MV-4-11 (cell line): ENCODE data around the gene MOB1A.
"Not testable (repeated sequence)": the region's sequence is repeated elsewhere in the genome, so short reads cannot be mapped to it uniquely, and the experiment has no call there.

Experiments
- DNase-seq: peaks from one replicate; lab custom pipeline; 2025; lab: John Stamatoyannopoulos, UW

MOB1A gene

DNA sequence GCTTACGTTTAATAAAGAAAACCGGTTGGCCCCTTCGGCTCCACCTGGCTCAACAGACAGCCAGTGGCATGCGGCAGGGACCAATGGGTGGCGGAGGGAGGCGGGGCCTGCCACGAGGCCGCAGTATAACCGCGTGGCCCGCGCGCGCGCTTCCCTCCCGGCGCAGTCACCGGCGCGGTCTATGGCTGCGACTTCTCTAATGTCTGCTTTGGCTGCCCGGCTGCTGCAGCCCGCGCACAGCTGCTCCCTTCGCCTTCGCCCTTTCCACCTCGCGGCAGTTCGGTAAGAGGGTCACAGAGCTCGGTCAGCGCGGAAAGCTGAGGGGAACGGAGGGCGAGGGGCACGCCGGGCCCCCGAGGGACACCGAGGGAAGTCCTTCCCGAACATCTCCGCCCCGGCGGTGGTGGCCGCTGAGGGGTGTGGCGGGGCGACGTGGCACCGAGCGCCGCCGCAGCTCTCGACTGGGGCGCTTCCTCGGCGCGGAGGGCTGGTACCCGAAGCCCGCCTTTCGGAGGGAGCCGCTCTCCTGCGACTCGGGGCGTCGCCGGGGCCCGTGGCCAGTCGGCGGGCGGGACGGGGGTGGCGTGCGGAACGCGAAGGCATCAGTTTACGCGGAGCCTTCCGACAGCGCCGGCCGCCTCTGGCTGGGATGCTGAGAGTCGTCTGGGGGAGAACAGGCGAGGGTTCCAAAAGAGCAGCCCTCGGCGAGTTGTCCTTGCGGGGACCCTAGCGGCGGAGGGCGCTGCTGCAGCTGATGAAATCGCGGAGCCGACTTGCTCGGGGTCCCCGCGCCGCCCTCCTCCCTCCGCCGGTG, 20.0 kb upstream of the MOB1A start, which contains the start of gene MTHFD2:
TSS of gene MTHFD2 (plus strand) at position 155 of the 814 bp plus-strand sequence. CDS start at position 182, 27 bp downstream.
- DNase-seq: peak; percentile 97

DNA sequence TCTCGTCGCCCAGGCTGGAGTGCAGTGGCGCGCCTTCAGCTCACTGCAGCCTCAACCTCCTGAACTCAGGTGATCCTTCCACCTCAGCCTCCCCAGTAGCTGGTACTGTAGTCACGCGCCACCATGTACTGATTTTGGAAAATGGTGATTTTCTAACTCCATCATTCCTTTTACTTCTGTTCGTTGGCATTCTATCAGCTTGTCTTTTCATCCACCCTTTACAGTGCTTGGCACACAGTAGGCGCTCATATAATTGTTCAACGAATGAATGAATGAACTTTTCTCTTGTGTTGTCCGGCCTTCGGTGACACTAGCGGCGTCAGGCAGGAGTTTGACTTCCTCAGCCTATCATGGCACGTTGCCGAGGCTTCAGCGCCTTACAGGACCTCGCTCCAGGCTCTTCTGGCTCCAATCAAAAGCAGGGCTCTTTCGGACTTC, 19.4 kb upstream of the MOB1A start:
- no peak for DNase-seq

DNA sequence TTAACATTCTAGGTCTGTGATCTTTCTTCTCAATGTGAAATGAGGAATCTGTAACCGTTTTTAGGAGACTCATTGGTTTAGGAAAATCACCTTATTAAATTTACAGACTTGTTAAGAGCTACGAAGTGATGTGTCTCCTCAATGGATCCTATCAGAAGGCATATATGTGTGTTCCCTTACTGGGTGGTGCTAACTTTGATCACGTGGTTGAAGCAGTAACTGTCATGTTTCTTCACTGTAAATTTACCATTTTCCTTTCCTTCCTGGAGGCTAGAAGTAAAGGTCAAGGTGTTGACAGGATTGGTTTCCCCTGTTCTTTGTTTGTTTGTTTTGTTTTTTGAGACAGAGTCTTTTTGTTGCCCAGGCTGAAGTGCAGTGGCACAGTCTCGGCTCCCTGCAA, 18.4 kb upstream of the MOB1A start:
- DNase-seq: no peak

DNA sequence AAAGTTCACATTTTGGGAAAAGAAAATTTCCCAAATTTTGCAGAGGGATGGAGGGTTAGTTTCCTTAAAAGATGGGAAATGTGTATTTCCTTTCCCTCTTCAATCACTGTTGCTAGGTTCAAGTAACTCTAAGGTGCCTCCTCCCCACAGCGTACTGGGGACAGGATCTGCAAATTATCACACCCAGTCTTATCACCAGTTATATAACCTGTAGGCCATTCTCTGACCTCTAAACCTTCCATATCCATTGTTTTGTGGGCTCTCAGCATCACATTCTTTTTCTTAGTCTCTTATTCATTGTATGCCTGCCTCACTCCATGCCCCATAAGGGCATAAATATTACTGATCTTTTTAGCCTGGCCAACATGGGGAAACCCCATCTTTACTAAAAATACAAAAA, 16.1 kb upstream of the MOB1A start:
- no peak for DNase-seq

DNA sequence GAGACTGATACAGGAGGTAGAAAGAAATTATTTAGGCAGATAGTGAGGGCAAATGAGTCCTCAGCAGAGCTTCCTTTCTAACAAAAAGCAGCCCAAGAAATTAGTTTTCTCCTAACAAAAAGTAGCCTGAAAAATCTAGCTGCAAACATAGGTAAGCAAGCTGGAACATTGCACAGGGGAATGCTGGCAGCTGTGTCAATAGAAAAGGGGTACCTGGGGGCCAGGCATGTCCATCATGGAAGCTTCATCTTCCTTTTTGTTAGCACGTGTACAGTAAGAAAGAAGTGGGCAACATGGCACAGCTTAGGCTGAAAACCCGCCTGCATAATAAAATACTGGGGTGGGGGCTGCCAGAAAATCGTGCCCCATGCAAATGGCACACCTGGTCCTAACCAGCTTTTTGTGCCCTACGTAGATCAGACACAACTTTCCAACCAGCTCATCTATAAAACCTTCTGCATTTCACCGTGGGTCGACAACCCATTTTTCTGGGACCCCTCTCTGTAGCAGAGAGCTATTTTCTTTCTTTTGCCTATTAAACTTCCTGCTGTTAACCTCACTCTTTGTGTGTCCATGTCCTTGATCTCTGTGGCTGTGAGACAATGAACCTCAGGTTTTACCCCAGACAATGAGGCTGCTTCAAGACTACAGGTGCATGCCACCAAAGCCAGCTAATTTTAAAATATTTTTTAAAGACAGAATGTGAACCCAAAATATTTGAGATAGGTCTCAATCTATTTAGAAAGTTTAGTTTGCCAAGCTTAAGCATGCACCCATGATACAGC, 13.1 kb upstream of the MOB1A start:
- DNase-seq: no peak

DNA sequence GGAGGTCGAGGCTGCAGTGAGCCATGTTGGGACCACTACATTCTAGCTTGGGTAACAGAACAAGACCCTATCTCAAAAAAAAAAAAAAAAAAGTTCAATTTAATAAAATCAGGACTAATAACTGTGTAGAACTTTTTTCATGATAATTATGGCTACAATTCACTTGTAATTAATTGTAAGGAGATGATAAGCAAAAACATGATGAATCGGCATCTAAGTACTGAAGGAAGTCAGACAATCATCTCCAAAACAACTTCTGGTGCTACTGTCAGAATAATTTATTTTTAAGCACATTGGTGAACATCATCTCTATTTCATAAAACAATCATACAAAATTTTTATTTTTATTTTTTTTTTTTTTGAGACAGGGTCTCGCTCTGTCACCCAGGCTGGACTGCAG, 10.0 kb upstream of the MOB1A start:
- no peak for DNase-seq

DNA sequence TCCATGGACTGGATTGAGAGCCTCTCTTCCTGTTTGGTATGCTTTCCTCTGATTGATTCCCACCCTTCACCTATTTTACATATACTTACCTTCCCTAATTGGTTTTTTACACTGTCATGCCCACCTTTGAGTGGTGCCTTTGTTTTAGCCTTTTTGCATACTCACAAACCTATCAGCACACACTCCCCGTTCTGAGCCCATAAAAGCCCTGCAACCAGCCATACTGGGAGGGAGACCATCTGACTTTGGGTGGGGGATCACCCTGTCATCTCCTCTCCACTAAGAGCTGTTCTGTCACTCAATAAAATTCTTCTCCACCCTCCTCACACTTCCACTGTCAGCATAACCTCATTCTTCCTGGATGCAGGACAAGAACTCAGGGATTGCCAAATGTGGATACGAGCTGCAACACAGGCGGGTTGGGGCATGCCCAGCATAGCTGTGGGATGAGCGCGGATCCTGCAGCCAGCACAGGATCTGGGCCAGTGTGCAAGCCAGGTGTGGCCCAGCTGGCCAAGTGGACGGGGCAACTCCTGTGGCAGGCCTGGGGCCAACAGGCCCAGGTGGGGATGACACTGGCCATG, 9.4 kb upstream of the MOB1A start:
- DNase-seq: no peak

DNA sequence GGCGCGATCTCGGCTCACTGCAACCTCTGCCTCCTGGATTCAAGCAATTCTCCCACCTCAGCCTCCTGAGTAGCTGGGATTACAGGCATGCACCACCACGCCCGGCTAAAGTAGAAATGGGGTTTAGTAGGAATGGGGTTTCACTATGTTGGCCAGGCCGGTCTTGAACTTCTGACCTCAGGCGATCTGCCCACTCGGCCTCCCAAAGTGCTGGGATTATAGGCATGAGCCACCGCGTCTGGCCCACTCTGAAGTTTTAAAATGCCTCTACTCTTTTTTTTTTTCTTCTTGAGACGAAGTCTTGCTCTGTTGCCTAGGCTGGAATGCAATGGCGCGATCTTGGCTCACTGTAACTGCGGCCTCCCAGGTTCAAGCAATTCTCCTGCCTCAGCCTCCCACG, 8.0 kb upstream of the MOB1A start:
- not testable (repeated sequence) for DNase-seq

DNA sequence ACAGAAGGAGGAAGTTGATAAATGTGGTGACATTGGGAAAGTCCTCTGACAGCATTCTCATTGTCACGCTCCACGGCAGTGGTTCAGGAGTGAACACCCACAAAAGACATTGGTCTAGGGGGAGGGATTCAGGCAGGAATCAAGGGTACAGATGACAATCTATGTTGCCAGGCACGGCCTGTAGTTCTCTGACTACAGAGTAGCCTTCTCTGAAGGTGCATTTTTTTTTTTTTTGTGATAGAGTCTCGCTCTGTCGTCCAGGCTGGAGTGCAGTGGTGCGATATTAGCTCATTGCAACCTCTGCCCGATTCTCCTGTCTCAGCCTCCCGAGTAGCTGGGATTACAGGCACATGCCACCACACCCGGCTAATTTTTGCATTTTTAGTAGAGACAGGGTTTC, 7.4 kb upstream of the MOB1A start:
- DNase-seq: peak; percentile 98

DNA sequence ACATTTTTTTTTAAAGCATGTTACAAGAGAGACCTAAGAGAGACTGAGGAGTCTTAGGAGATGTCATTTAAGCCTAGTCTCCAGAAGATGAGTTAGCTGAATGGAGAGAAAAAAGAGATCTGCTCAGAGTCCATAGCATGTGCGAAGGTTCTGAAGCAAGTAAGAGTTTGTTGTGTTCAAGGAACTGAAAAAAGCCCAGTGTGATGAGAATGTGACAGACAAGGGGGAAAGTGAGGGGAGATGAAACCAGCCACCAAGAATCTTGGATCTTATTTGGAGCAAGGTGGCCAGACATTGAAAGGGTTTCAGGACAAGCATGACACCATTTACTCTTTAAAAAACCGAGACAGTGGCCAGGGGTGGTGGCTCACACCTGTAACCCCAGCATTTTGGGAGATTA, 5.2 kb upstream of the MOB1A start:
- DNase-seq: no peak

DNA sequence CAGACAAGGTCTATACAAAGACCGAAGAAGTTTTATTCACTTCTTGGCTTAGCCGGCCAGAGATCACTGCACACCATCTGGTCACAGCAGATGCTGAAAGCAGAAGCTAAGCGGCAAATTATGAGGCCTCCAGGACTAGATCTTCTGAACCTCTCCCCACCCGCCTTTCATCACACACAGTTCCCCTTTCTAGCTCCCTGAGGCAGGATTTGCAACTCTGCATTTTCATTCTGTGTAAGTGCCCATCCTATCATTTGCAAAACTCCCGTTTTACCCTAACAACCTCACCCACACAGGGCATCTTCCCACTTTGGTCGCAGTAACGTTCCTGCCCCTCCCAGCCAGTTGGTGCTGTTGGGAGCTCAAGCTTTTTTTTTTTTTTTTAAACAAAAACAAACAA, 3.1 kb upstream of the MOB1A start:
- DNase-seq: peak; percentile 98

DNA sequence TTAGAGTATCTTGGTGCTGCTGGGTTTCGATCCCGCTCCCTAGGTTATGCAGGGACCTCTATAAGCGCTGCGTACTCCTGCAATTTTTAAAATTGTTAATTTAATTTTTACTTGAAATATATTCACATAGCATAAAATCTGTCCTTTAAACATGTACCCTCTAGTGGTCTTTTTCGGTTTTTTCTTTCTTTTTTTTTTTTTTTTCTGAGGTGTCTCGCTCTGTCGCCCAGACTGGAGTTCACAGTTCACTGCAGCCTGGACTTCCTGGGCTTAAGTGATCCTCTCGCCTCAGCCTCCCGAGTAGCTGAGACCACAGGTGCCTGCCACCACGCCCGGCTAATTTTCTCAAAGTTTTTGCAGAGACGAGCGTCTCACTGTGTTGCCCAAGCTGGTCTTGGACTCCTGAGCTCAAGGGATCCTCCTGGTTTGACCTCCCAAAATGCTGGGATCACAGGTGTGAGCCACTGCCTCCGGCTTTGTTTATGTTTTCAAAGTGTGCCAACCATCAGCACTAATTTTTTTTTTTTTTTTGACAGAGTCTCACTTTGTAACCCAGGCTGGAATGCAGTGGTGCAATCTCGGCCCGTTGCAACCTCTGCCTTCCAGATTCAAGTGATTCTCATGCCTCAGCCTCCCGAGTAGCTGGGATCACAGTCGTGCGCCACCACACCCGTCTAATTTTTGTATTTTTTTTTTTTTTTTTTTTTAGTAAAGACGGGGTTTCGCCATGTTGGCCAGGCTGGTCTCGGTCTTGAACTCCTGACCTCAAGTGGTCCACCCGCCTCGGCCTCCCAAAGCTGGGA, 585 bp upstream of the MOB1A start:
- no peak for DNase-seq

DNA sequence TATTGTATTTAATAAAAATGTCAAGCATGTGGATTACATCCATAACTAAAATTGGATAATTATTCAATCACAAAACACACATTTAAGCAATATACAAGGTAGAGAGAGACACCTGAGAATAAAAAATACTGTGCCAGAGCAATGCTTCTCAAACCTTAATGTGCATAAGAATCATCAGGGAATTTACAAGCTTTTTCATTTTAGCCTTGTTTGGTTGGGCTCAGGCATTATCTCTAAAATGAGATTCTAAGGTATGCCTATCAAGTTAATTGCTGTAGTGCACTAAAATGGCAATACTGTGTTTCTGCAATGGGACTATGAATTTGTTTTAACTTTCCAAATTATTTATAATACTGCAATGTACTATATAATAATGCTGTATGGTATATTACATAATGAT, 983 bp downstream of the MOB1A start:
- DNase-seq: no peak

DNA sequence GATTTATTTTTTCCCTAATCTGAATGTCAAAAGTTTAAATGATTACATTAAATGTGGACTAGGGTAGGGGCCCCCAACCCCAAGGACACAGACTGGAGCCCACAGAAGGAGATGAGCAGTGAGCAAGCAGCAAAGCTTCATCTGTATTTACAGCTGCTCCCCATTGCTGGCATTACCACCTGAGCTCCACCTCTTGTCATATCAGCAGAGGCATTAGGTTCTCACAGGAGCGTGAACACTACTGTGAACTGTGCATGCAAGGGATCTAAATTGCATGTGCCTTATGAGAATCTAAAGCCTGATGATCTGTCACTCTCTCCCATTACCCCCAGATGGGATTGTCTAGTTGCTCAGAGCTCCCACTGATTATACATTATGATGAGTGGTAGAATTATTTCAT, 3.8 kb downstream of the MOB1A start:
- DNase-seq: no peak

DNA sequence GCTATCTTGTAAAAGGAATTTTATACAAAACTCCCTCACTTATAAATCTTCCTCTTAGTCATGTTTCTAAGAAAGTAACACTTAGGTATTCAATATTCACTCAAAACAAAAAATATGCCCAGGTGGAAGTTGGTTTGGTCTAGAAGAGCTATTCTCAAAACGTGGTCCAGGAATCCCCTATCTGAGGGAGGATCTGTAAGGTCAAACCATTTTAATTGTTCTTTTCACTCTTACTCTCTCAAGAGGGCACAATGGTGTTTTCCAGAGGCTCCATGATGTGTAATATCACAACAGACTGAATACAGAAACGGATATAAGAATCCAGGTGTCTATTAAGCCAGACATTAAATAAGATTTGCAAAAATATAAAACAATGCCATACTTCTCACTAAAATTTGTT, 9.9 kb downstream of the MOB1A start:
- DNase-seq: no peak

DNA sequence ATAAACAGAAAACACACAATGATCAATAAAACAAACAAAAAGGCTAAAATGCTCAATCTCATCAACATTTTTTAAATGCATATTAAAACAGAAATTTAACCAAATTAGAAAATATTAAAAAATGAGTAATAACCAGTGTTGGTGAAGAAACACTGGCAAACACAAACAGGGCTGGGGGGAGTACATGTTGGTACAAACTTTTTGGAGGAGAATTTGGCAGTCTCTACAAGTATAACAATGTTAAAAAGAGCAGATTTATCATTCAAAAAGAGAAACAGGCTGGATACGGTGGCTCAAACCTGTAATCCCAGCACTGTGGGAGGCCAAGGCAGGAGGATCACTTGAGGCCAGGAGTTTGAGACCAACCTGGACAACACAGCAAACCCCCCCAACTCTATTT, 13.9 kb downstream of the MOB1A start:
- no peak for DNase-seq

DNA sequence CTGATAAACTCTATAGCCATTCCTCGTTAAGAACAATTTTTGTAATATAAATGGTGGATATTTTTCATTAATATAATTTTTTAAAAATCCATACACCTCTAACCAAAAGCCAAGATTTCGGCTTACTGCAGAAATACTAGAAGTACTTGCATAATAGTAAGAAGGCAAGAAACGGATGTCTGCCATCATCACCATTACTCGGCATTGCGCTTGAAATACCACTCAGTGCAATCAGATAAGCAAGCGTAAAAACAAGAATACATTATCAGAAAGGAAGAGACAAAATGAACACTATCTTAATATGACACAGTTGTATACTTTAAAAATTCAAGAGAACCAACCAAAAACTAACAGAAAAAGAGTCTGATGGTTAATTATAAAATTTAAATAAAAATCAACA, 15.7 kb downstream of the MOB1A start:
- DNase-seq: no peak

DNA sequence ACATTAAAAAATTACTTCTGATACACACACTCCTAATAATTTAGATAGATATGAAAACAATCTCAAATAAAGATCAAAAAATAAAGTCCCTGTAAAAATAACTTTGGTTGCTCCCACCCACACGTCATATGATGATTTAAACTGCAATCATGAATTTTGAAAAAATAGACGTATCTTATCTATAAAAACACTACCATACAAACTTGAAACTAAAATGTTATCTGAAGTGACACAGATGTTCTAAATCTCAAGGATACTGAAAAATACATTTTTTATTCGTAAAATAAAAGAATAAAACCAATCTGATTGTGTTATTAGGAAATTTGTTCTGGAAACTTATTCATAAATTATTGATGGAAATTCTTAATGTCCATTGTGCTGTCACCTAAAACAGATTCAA, 22.8 kb downstream of the MOB1A start:
- DNase-seq: no peak

DNA sequence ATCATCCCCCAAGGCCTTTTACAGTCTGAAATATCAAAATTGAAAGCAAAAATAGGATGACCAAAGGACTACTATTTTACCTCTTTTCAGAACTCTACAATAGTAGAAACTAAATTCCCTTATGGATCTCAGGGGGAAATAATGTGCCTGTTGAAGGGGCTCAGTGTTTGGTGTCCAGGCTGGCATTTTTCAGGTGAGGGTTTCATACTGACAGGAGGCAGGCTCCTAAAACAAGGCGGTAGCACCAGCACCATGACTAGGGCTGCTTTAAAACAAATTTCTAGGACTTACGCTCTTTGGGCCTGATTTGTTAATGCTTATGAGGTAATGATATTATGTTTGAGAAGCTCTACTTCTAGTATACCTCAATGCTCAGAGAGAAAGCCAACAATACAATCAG, 25.7 kb downstream of the MOB1A start:
- DNase-seq: no peak

DNA sequence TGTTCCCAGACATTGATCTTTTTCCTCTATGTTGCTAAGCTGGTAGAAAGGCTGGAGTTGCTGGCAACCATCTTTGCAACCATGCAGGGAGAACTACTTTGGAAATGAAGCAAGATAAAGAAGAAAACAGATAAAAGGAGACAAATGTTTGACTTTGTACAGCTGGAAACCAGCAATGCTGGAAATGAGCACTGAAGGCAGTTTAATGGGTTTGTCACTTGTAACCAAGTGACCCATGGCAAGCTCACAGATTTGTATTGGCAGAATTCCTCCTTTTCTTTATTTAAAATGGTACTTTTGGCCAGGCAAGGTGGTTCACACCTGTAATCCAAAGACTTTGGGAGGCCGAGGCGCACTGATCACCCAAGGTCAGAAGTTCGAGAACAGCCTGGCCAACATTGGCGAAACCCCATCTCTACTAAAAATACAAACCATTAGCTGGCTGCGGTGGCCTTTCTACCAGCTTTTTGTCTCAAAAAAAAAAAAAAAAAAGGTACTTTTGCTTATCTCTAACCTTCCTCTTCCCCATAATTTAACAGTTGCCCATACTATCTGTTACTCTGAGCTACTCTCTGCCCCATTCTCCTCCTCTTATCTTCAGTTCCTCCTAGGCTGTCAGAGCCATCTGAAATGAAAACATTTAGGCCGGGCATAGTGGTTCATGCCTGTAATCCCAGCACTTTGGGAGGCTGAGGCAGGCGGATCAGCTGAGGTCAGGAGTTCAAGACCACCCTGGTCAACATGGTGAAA, 28.9 kb downstream of the MOB1A start:
- peak; percentile 53 for DNase-seq

DNA sequence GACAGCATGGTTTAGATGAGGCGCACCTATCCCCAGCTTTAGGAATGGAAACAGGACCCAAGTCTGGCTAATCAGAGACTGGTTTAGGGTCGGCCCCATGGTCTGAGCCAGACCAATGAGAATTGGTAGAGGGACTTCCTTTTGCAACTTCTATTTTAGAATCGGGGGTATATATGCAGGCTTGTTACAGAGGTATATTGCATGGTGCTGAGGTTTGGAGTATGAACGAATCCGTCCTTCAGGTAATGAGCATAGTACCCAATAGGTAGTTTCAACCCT, 29.5 kb downstream of the MOB1A start:
- DNase-seq: no peak
